Fibroblast of lung (primary cell): ENCODE measurements around the gene ABCG2. TPM values are rescaled to one million over a fixed set of nuclear protein-coding genes. Genes with fewer than 3 reads are reported as not detected.
"Not testable (repeated sequence)": the region's sequence is repeated elsewhere in the genome, so short reads cannot be mapped to it uniquely, and the experiment has no call there.

Experiments used
- DNase-seq, 2 donors: peaks; one replicate each; pipeline versions ENCODE4 v3.0.0 to v3.0.0-alpha.2; 2010; ENCODE audit warnings: low read depth in 2 of 2
- H2AFZ ChIP-seq: 2 replicates; pipeline ENCODE4 v1.5.1; 2012; ENCODE audit warnings: low read length, control low read depth, inconsistent platforms
- H3K27ac ChIP-seq: 2 replicates; pipeline ENCODE4 v1.5.1; 2011; ENCODE audit warnings: low read length, control low read depth; ENCODE audit not compliant: insufficient read depth
- H3K27me3 ChIP-seq: 2 replicates; pipeline ENCODE4 v1.5.1; 2011; ENCODE audit warnings: mild to moderate bottlenecking, low read length; ENCODE audit not compliant: control insufficient read depth, insufficient read depth
- H3K36me3 ChIP-seq: 2 replicates; pipeline ENCODE4 v1.5.1; 2011; ENCODE audit warnings: low read length; ENCODE audit not compliant: control insufficient read depth, insufficient read depth
- H3K4me1 ChIP-seq: 2 replicates; pipeline ENCODE4 v1.5.1; 2011; ENCODE audit warnings: low read length; ENCODE audit not compliant: control insufficient read depth, insufficient read depth; ENCODE audit errors: extremely low read depth
- H3K4me2 ChIP-seq: 2 replicates; pipeline ENCODE4 v1.5.1; 2011; ENCODE audit warnings: low read length, control low read depth; ENCODE audit not compliant: insufficient read depth; ENCODE audit errors: extremely low read depth
- H3K4me3 ChIP-seq, 4 experiments: fragments of 200-600 bp in 1 of 4; sonication (generic) in 1 of 4; replicated peaks in 1 of 4; 2 replicates each; pipeline ENCODE4 v1.5.1; 2011 to 2016; ENCODE audit warnings: low read length in 4 of 4, low read depth in 3 of 4, mild to moderate bottlenecking in 3 of 4, control low read depth in 2 of 4, inconsistent platforms in 1 of 4, mixed read lengths in 1 of 4; ENCODE audit not compliant: insufficient read depth in 1 of 4; ENCODE audit errors: control extremely low read depth in 1 of 4
- H3K79me2 ChIP-seq: 2 replicates; pipeline ENCODE4 v1.5.1; 2012; ENCODE audit warnings: mild to moderate bottlenecking, low read length, inconsistent platforms; ENCODE audit not compliant: control insufficient read depth, insufficient read depth
- H3K9ac ChIP-seq: 2 replicates; pipeline ENCODE4 v1.5.1; 2011; ENCODE audit warnings: mild to moderate bottlenecking, low read length, control low read depth; ENCODE audit not compliant: insufficient read depth
- H3K9me3 ChIP-seq: 2 replicates; pipeline ENCODE4 v1.5.1; 2012; ENCODE audit warnings: low read depth, low read length; ENCODE audit not compliant: control insufficient read depth, insufficient read depth
- H4K20me1 ChIP-seq: 2 replicates; pipeline ENCODE4 v1.5.1; 2011; ENCODE audit warnings: low read length; ENCODE audit not compliant: control insufficient read depth, insufficient read depth; ENCODE audit errors: extremely low read depth
- EZH2 ChIP-seq: IDR thresholded peaks from 2 replicates; pipeline ENCODE4 v1.5.1; 2012; ENCODE audit warnings: low read length, control low read depth, mild to moderate bottlenecking; ENCODE audit errors: missing control alignments
- polyA plus RNA-seq, 2 donors: library from polyadenylated mRNA; depleted of rRNA in 1 of 2; stranded (reverse) in 1 of 2; unstranded in 1 of 2; fragments of >200 nt; gene quantifications; 2 replicates each; pipeline ENCODE4 v1.2.1, GENCODE V29; 2011 to 2012; ENCODE audit warnings: missing spikeins in 1 of 2
- total RNA-seq: library from RNA; depleted of rRNA; stranded (reverse); fragments of >200 nt; gene quantifications from 2 replicates; pipeline ENCODE4 v1.2.1, GENCODE V29; 2014
- TF ChIP-seq, protein P1 (sequence below), 2 donors: IDR thresholded peaks in 1 of 2; conservative IDR thresholded peaks in 1 of 2; 1 replicate in 1 of 2; 2 replicates in 1 of 2; pipeline ENCODE4 v1.5.1; 2011 to 2012; ENCODE audit warnings: low read length in 2 of 2, control low read depth in 1 of 2, inconsistent platforms in 1 of 2, low read depth in 1 of 2, mild to moderate bottlenecking in 1 of 2

The ABCG2 gene
- total and polyA plus RNA-seq, 2 donors (not counting 1 experiment from before 2014, with no cell fraction given) = 1.3 to 5.5 TPM

- H3K4me1 ChIP-seq = peaks cover 2% of the 10 kb centered on the region
- no peaks in the 10 kb centered on the region for H3K9me3 ChIP-seq
- H3K36me3 ChIP-seq = no peaks in the 10 kb centered on the region
- peak overlapping the region; percentile 73 for H3K9ac ChIP-seq
- H3K27me3 ChIP-seq = no peaks in the 10 kb centered on the region
- peak in 1 of 2 donors; percentile 31 for DNase-seq
- H4K20me1 ChIP-seq = no peaks in the 10 kb centered on the region
- peak overlapping the region; percentile 53 to 84 (median 74) for H3K4me3 ChIP-seq
- H3K4me2 ChIP-seq = peak overlapping the region; percentile 96
- H3K27ac ChIP-seq = peak overlapping the region; percentile 71
- no peak for TF ChIP-seq EZH2
- TF ChIP-seq, protein P1, sequence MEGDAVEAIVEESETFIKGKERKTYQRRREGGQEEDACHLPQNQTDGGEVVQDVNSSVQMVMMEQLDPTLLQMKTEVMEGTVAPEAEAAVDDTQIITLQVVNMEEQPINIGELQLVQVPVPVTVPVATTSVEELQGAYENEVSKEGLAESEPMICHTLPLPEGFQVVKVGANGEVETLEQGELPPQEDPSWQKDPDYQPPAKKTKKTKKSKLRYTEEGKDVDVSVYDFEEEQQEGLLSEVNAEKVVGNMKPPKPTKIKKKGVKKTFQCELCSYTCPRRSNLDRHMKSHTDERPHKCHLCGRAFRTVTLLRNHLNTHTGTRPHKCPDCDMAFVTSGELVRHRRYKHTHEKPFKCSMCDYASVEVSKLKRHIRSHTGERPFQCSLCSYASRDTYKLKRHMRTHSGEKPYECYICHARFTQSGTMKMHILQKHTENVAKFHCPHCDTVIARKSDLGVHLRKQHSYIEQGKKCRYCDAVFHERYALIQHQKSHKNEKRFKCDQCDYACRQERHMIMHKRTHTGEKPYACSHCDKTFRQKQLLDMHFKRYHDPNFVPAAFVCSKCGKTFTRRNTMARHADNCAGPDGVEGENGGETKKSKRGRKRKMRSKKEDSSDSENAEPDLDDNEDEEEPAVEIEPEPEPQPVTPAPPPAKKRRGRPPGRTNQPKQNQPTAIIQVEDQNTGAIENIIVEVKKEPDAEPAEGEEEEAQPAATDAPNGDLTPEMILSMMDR (conservative IDR thresholded peaks at IDR 0.05 in 1 of 2, IDR thresholded peaks at IDR 0.05 in 1 of 2; ENCODE audit: low read depth in 1 of 2, low read length in 2 of 2) = no peak
- peak overlapping the region; percentile 98 for H2AFZ ChIP-seq
- H3K79me2 ChIP-seq = no peaks in the 10 kb centered on the region
Observed at GRCh38 chr4:88159229-88159725, 838 bp upstream of the ABCG2 start.

- H3K27ac ChIP-seq = peak overlapping the region; percentile 71
- H3K27me3 ChIP-seq = no peaks in the 10 kb centered on the region
- no peak overlapping the region for H3K9ac ChIP-seq
- no peaks in the 10 kb centered on the region for H4K20me1 ChIP-seq
- H3K4me1 ChIP-seq = peaks cover 2% of the 10 kb centered on the region
- peak overlapping the region; percentile 98 for H2AFZ ChIP-seq
- H3K79me2 ChIP-seq = no peaks in the 10 kb centered on the region
- H3K4me3 ChIP-seq = peak overlapping the region; percentile 58 to 84 (median 74)
- H3K4me2 ChIP-seq = peak overlapping the region; percentile 96
- TF ChIP-seq, protein P1 (conservative IDR thresholded peaks at IDR 0.05 in 1 of 2, IDR thresholded peaks at IDR 0.05 in 1 of 2; ENCODE audit: low read depth in 1 of 2, low read length in 2 of 2) = no peak
- no peak for TF ChIP-seq EZH2
- no peak for DNase-seq
- no peaks in the 10 kb centered on the region for H3K9me3 ChIP-seq
- H3K36me3 ChIP-seq = no peaks in the 10 kb centered on the region
Observed at GRCh38 chr4:88158038-88158488, 376 bp downstream of the ABCG2 start.

- H3K4me3 ChIP-seq, H3K27ac ChIP-seq, H3K9ac ChIP-seq, H3K4me2 ChIP-seq, H3K4me1 ChIP-seq, DNase-seq, H3K9me3 ChIP-seq, H4K20me1 ChIP-seq, H3K36me3 ChIP-seq, H3K79me2 ChIP-seq, H3K27me3 ChIP-seq, H2AFZ ChIP-seq: not testable (repeated sequence)
Observed at GRCh38 chr4:88152331-88152730, 6.1 kb downstream of the ABCG2 start.
